OCI-LY7 (cell line): Measurements from ENCODE around the gene PGAP3. TPM values are rescaled to one million over a fixed set of nuclear protein-coding genes. Genes with fewer than 3 reads are reported as not detected.

Experiments
- BruUV-seq: library from RNA; stranded (reverse); fragments of 400-500 nt; replicated peaks from 2 replicates; lab custom pipeline; 2021; lab: Mats Ljungman, UMichigan
- CTCF ChIA-PET: fragments of 300-600 bp; sonication (Branson Sonifier 250); formaldehyde crosslinking; loops from one replicate; lab custom pipeline; 2022; ENCODE audit warnings: antibody characterized with exemption; ENCODE audit not compliant: unreplicated experiment; lab: Charles Lee
- POLR2A ChIA-PET: fragments of 300-600 bp; sonication (Branson Sonifier 250); formaldehyde crosslinking; loops from one replicate; lab custom pipeline; 2022; ENCODE audit warnings: antibody characterized with exemption; lab: Charles Lee
- DNase-seq: peaks from one replicate; pipeline ENCODE4 v3.0.0-alpha.2; 2015; ENCODE audit warnings: low spot score
- H2AFZ ChIP-seq: fragments of 200-600 bp; sonication (generic), shearing (Covaris generic); 2 replicates; pipeline ENCODE4 v1.6.1; 2014; ENCODE audit warnings: mild to moderate bottlenecking, antibody characterized with exemption, low read length, moderate library complexity
- H3K27ac ChIP-seq: fragments of 200-600 bp; sonication (generic); 2 replicates; pipeline ENCODE4 v1.5.1; 2014; ENCODE audit warnings: mixed run types, low read depth, mild to moderate bottlenecking, moderate library complexity, low read length, inconsistent platforms; ENCODE audit not compliant: poor library complexity, severe bottlenecking
- H3K36me3 ChIP-seq: fragments of 200-600 bp; sonication (generic); 2 replicates; pipeline ENCODE4 v1.6.1; 2014; ENCODE audit warnings: mild to moderate bottlenecking, antibody characterized with exemption, low read length, moderate library complexity, mixed read lengths; ENCODE audit not compliant: insufficient read depth
- H3K4me1 ChIP-seq: fragments of 200-600 bp; sonication (generic); 2 replicates; pipeline ENCODE4 v1.5.1; 2014; ENCODE audit warnings: mild to moderate bottlenecking, low read length; ENCODE audit not compliant: insufficient read depth, poor library complexity, severe bottlenecking
- H3K4me2 ChIP-seq: fragments of 200-600 bp; sonication (generic); 2 replicates; pipeline ENCODE4 v1.6.1; 2014; ENCODE audit warnings: mild to moderate bottlenecking, low read length
- H3K4me3 ChIP-seq: fragments of 200-600 bp; sonication (generic); 2 replicates; pipeline ENCODE4 v1.5.1; 2014; ENCODE audit warnings: mild to moderate bottlenecking, low read depth, low read length; ENCODE audit not compliant: poor library complexity, severe bottlenecking
- H3K79me2 ChIP-seq: fragments of 200-600 bp; sonication (generic); 2 replicates; pipeline ENCODE4 v1.6.1; 2016; ENCODE audit warnings: low read depth, mild to moderate bottlenecking, low read length, moderate library complexity, mixed read lengths; ENCODE audit not compliant: insufficient read depth
- H3K9me2 ChIP-seq: fragments of 200-600 bp; sonication (generic); 2 replicates; pipeline ENCODE4 v1.6.1; 2016; ENCODE audit warnings: mild to moderate bottlenecking, low read length, mixed read lengths; ENCODE audit not compliant: insufficient read depth
- H3K9me3 ChIP-seq: fragments of 200-600 bp; sonication (generic); 2 replicates; pipeline ENCODE4 v1.6.1; 2014; ENCODE audit warnings: mild to moderate bottlenecking, mixed run types, low read length, mixed read lengths
- H4K20me1 ChIP-seq: fragments of 200-600 bp; sonication (generic); 2 replicates; pipeline ENCODE4 v1.6.1; 2014; ENCODE audit warnings: mild to moderate bottlenecking, antibody characterized with exemption, low read length, moderate library complexity, mixed read lengths; ENCODE audit not compliant: insufficient read depth
- EZH2phosphoT487 ChIP-seq: fragments of 200-600 bp; sonication (generic); IDR thresholded peaks from 2 replicates; pipeline ENCODE4 v1.6.1; 2018; ENCODE audit warnings: low read depth, borderline replicate concordance, mild to moderate bottlenecking, mixed run types, antibody characterized with exemption, low read length, moderate library complexity, mixed read lengths
- intact Hi-C: fragments of 100-400 bp; cut with micrococcal nuclease; formaldehyde crosslinking; loops from one replicate; pipeline ENCODE4 v1.10.0; 2022; ENCODE audit not compliant: unreplicated experiment
- total RNA-seq, 2 experiments: library from RNA; depleted of rRNA in 1 of 2; stranded (reverse); fragments of >200 nt in 1 of 2; shearing (Covaris generic) in 1 of 2; gene quantifications; 2 replicates each; pipeline ENCODE4 v1.2.3, GENCODE V29; 2014 to 2022
- TF ChIP-seq, protein P1 (sequence below): fragments of 200-600 bp; sonication (generic); conservative IDR thresholded peaks from 2 replicates; pipeline ENCODE4 v1.5.1; 2014; ENCODE audit warnings: mild to moderate bottlenecking, antibody characterized with exemption, low read length, moderate library complexity, mixed read lengths

PGAP3 gene
- total RNA-seq, 2 experiments from 2014 or later = 8.7 to 9.2 TPM

- POLR2A ChIA-PET = no interaction called here
- CTCF ChIA-PET = no interaction called here
- no peak overlapping the region for H3K4me2 ChIP-seq
Observed at GRCh38 chr17:39665642-39666224, 22.1 kb downstream of the PGAP3 start.

GRCh38 chr17:39664581-39665561 is 23.0 kb downstream of the PGAP3 start, which contains the start of gene TCAP:
TSS of gene TCAP (plus strand) at chr17:39665349. CDS start at chr17:39665360, 11 bp downstream.
- ChIA-PET CTCF (no interaction called here), POLR2A (no interaction called here)

More at GRCh38 chr17:39665642-39666224, 22.1 kb downstream of the PGAP3 start:
- Histone ChIP-seq H3K9me3 (no peaks in the 10 kb centered on the region), H2AFZ (no peak overlapping the region), H3K4me1 (no peaks in the 10 kb centered on the region), H3K9me2 (no peaks in the 10 kb centered on the region), H3K4me3 (no peak overlapping the region), H4K20me1 (no peaks in the 10 kb centered on the region), H3K79me2 (no peaks in the 10 kb centered on the region), H3K36me3 (peaks cover 11% of the 10 kb centered on the region; the same call in 1 of the 2 replicates), H3K27ac (no peak overlapping the region)
- no TSS peak for BruUV-seq
- DNase-seq = no peak
- intact Hi-C loops = no loop called here
- TF ChIP-seq, protein P1, sequence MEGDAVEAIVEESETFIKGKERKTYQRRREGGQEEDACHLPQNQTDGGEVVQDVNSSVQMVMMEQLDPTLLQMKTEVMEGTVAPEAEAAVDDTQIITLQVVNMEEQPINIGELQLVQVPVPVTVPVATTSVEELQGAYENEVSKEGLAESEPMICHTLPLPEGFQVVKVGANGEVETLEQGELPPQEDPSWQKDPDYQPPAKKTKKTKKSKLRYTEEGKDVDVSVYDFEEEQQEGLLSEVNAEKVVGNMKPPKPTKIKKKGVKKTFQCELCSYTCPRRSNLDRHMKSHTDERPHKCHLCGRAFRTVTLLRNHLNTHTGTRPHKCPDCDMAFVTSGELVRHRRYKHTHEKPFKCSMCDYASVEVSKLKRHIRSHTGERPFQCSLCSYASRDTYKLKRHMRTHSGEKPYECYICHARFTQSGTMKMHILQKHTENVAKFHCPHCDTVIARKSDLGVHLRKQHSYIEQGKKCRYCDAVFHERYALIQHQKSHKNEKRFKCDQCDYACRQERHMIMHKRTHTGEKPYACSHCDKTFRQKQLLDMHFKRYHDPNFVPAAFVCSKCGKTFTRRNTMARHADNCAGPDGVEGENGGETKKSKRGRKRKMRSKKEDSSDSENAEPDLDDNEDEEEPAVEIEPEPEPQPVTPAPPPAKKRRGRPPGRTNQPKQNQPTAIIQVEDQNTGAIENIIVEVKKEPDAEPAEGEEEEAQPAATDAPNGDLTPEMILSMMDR = no peak
- TF ChIP-seq EZH2phosphoT487 = no peak

More at GRCh38 chr17:39664581-39665561, 23.0 kb downstream of the PGAP3 start, which contains the start of gene TCAP:
- Histone ChIP-seq H3K4me2 (no peak within 1 kb of the TSS), H3K79me2 (no peaks in the 10 kb centered on the region), H3K9me3 (no peaks in the 10 kb centered on the region), H3K36me3 (peaks cover 20% of the 10 kb centered on the region; the same call in 1 of the 2 replicates), H3K4me3 (no peak within 1 kb of the TSS), H3K4me1 (no peaks in the 10 kb centered on the region), H3K9me2 (no peaks in the 10 kb centered on the region), H3K27ac (no peak within 1 kb of the TSS), H4K20me1 (no peaks in the 10 kb centered on the region), H2AFZ (no peak within 1 kb of the TSS)
- BruUV-seq = no TSS peak
- no peak for DNase-seq
- intact Hi-C loops = no loop called here
- TF ChIP-seq, protein P1 = no peak
- TF ChIP-seq EZH2phosphoT487 = no peak
